HepG2 (cell line): Measurements from ENCODE around the gene COL27A1. TPM values are rescaled to one million over a fixed set of nuclear protein-coding genes. Genes with fewer than 3 reads are reported as not detected.

Experiments used
- ATAC-seq: fragments of 200-7000 bp; cut with Tn5 transposase; 3 replicates; pipeline ENCODE4 v1.9.1; 2020; ENCODE audit warnings: mild to moderate bottlenecking, moderate library complexity
- BruUV-seq: library from RNA; stranded (reverse); fragments of 400-500 nt; replicated peaks from 2 replicates; lab custom pipeline; 2021; lab: Mats Ljungman, UMichigan
- CTCF ChIA-PET: fragments of 300-600 bp; formaldehyde crosslinking; extraction: SDS; loops from one replicate; lab custom pipeline; 2021; ENCODE audit warnings: low total read pairs, inconsistent platforms, low intra/inter-chr PET ratio; lab: Yijun Ruan, JAX
- POLR2A ChIA-PET: fragments of 350-600 bp; sonication (Branson Sonifier 250); formaldehyde crosslinking; loops from one replicate; lab custom pipeline; 2020; ENCODE audit warnings: antibody characterized with exemption, inconsistent platforms; lab: Yijun Ruan, JAX
- DNase-seq: peaks from one replicate; pipeline ENCODE4 v3.0.0-alpha.2; 2015; ENCODE audit warnings: low spot score
- FAIRE-seq: peaks from 3 replicates; lab custom pipeline; 2011; peaks lifted over from hg19 to GRCh38; lab: Jason Lieb, UNC
- H2AFZ ChIP-seq: one replicate; pipeline ENCODE4 v1.6.1; 2011; ENCODE audit warnings: low read length, inconsistent platforms
- H3K27ac ChIP-seq: fragments of 300-600 bp; 3 replicates; pipeline ENCODE4 v1.8.0; 2011; ENCODE audit warnings: mixed run types, mild to moderate bottlenecking, mixed read lengths, low read length, inconsistent platforms; ENCODE audit not compliant: insufficient read depth; ENCODE audit errors: extremely low read length
- H3K27me3 ChIP-seq, 2 experiments: fragments of 200-600 bp in 1 of 2; 2 replicates in 1 of 2; 3 replicates in 1 of 2; pipeline versions ENCODE4 v1.6.0 to v1.8.0; 2011; ENCODE audit warnings: low read length in 2 of 2, mild to moderate bottlenecking in 2 of 2, moderate library complexity in 2 of 2, inconsistent platforms in 1 of 2; ENCODE audit not compliant: insufficient read depth in 2 of 2, control insufficient read depth in 1 of 2
- H3K36me3 ChIP-seq, 2 experiments: fragments of 200-600 bp in 1 of 2; replicated peaks in 1 of 2; 2 replicates in 1 of 2; 3 replicates in 1 of 2; pipeline versions ENCODE4 v1.5.1 to v1.8.0; 2011; ENCODE audit warnings: low read length in 2 of 2, inconsistent platforms in 1 of 2; ENCODE audit not compliant: insufficient read depth in 2 of 2, control insufficient read depth in 1 of 2
- H3K4me1 ChIP-seq: 2 replicates; pipeline ENCODE4 v1.5.1; 2012; ENCODE audit warnings: low read length, inconsistent platforms; ENCODE audit not compliant: insufficient read depth
- H3K4me2 ChIP-seq: 2 replicates; pipeline ENCODE4 v1.6.0; 2011; ENCODE audit warnings: low read depth, low read length, inconsistent platforms
- H3K4me3 ChIP-seq, 3 experiments: fragments of 200-600 bp in 1 of 3; sonication (generic), shearing (Covaris generic) in 1 of 3; replicated peaks in 1 of 3; 2 replicates each; pipeline ENCODE4 v1.5.1; 2011 to 2016; ENCODE audit warnings: low read length in 3 of 3, inconsistent platforms in 2 of 3, low read depth in 2 of 3, mild to moderate bottlenecking in 2 of 3, control low read depth in 1 of 3, mixed read lengths in 1 of 3; ENCODE audit not compliant: insufficient read depth in 1 of 3
- H3K79me2 ChIP-seq: one replicate; pipeline ENCODE4 v1.6.1; 2011; ENCODE audit warnings: low read length, inconsistent platforms; ENCODE audit not compliant: insufficient read depth
- H3K9ac ChIP-seq: 2 replicates; pipeline ENCODE4 v1.6.0; 2011; ENCODE audit warnings: mild to moderate bottlenecking, low read depth, low read length, inconsistent platforms; ENCODE audit not compliant: insufficient read depth
- H3K9me3 ChIP-seq: 2 replicates; pipeline ENCODE4 v1.5.1; 2012; ENCODE audit warnings: mild to moderate bottlenecking, low read length
- H4K20me1 ChIP-seq: 2 replicates; pipeline ENCODE4 v1.6.0; 2011; ENCODE audit warnings: inconsistent platforms, mild to moderate bottlenecking, low read length, moderate library complexity; ENCODE audit not compliant: insufficient read depth
- AGO2 ChIP-seq: fragments of 200-400 bp; formaldehyde crosslinking; optimal IDR thresholded peaks from 2 replicates; pipeline ENCODE3; 2017; ENCODE audit warnings: mild to moderate bottlenecking, low read depth, low read length, moderate library complexity
- MIER2 ChIP-seq: IDR thresholded peaks from 2 replicates; pipeline ENCODE4 v1.6.1; 2016; ENCODE audit warnings: missing biosample characterization, missing genetic modification reagents
- ZSCAN9 ChIP-seq: IDR thresholded peaks from 2 replicates; pipeline ENCODE4 v1.6.1; 2016; ENCODE audit warnings: borderline replicate concordance
- WGBS: methylation state at CpG from one replicate; pipeline ENCODE4 v1.1.6; 2017; ENCODE audit warnings: low lambda C conversion rate; 5-methylcytosine and 5-hydroxymethylcytosine counted together
- in situ Hi-C: cut with HindIII; loops from 2 replicates; pipeline ENCODE4 v1.10.0; 2017; ENCODE audit warnings: low pct_unique_long_range_greater_than_20kb; ENCODE audit not compliant: extremely low pct_ligation_motif_present
- intact Hi-C: fragments of 100-400 bp; cut with micrococcal nuclease; formaldehyde crosslinking; loops from one replicate; pipeline ENCODE4 v1.10.0; 2022; ENCODE audit not compliant: unreplicated experiment
- polyA plus RNA-seq, 8 experiments: library from polyadenylated mRNA; depleted of rRNA in 3 of 8; stranded (reverse) in 7 of 8; unstranded in 1 of 8; fragments of >200 nt; fragmentation: Illumina TruSeq in 4 of 8; extraction: Trizol in 4 of 8; gene quantifications; 2 replicates each; pipeline versions ENCODE4 v1.2.1 to v1.2.3, GENCODE V29; 2011 to 2016; ENCODE audit warnings: low read depth in 4 of 8, missing spikeins in 1 of 8, mixed read lengths in 1 of 8; ENCODE audit not compliant: insufficient read depth in 1 of 8
- total RNA-seq, 5 experiments: library from RNA; depleted of rRNA; stranded (reverse); fragments of >200 nt; fragmentation: Illumina TruSeq; extraction: Trizol; gene quantifications; 2 replicates each; pipeline ENCODE4 v1.2.3, GENCODE V29; 2016; ENCODE audit warnings: low read depth in 1 of 5
- TF ChIP-seq, protein P1 (sequence below): IDR thresholded peaks from 2 replicates; pipeline ENCODE4 v1.6.1; 2016; ENCODE audit warnings: low read depth, control low read depth
- TF ChIP-seq, protein P2 (sequence below): sonication (generic); formaldehyde crosslinking; IDR thresholded peaks from 2 replicates; pipeline ENCODE4 v1.4.0; 2020; ENCODE audit warnings: missing genetic modification reagents, borderline replicate concordance

The COL27A1 gene
- total and polyA plus RNA-seq, 2 of the 13 experiments (the other 11 are each of a cell fraction or from before 2014, with no cell fraction given) = 71.3 to 89.1 TPM

DNA sequence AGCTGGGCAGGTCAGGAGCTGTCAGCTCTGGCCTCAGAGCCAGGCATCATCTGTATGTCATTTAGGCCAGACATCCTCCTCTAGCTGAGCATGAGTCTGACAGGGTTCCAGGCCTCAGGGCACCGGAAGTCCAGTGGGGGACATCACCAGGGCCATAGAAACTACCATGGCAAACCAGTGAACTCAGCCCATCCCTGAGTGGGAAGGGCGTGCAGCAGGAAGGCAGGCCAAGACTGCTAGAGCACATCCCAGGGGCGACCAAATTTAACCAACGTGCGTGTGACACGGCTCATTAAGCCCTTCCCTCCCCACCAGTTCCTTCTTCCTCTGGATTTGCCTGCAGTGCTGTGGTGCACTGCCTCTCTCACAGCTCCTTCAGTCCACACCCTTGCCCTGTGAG lies 75.9 kb downstream of the COL27A1 start:
- no peak overlapping the region for H3K4me3 ChIP-seq
- FAIRE-seq = no peak

More for the DNA sequence above, 75.9 kb downstream of the COL27A1 start:
- Histone ChIP-seq H3K9me3 (no peaks in the 10 kb centered on the region), H3K27me3 (no peaks in the 10 kb centered on the region), H3K36me3 (peaks cover 31 to 71% of the 10 kb centered on the region in 2 experiments; a peak in 4 of 5 replicates), H3K27ac (no peak overlapping the region), H3K79me2 (no peaks in the 10 kb centered on the region)
- in situ Hi-C loops = no loop called here
- ATAC-seq = no peak
- no peak for DNase-seq
- TF ChIP-seq AGO2 = peak; percentile 75
- TF ChIP-seq ZSCAN9 (CRISPR knock-in tag) = no peak
- TF ChIP-seq, protein P1, sequence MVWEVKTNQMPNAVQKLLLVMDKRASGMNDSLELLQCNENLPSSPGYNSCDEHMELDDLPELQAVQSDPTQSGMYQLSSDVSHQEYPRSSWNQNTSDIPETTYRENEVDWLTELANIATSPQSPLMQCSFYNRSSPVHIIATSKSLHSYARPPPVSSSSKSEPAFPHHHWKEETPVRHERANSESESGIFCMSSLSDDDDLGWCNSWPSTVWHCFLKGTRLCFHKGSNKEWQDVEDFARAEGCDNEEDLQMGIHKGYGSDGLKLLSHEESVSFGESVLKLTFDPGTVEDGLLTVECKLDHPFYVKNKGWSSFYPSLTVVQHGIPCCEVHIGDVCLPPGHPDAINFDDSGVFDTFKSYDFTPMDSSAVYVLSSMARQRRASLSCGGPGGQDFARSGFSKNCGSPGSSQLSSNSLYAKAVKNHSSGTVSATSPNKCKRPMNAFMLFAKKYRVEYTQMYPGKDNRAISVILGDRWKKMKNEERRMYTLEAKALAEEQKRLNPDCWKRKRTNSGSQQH = no peak
- TF ChIP-seq, protein P2, sequence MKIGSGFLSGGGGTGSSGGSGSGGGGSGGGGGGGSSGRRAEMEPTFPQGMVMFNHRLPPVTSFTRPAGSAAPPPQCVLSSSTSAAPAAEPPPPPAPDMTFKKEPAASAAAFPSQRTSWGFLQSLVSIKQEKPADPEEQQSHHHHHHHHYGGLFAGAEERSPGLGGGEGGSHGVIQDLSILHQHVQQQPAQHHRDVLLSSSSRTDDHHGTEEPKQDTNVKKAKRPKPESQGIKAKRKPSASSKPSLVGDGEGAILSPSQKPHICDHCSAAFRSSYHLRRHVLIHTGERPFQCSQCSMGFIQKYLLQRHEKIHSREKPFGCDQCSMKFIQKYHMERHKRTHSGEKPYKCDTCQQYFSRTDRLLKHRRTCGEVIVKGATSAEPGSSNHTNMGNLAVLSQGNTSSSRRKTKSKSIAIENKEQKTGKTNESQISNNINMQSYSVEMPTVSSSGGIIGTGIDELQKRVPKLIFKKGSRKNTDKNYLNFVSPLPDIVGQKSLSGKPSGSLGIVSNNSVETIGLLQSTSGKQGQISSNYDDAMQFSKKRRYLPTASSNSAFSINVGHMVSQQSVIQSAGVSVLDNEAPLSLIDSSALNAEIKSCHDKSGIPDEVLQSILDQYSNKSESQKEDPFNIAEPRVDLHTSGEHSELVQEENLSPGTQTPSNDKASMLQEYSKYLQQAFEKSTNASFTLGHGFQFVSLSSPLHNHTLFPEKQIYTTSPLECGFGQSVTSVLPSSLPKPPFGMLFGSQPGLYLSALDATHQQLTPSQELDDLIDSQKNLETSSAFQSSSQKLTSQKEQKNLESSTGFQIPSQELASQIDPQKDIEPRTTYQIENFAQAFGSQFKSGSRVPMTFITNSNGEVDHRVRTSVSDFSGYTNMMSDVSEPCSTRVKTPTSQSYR = no peak
- no peak for TF ChIP-seq MIER2 (CRISPR knock-in tag)
- TF ChIP-seq, all 625 proteins: peak for 1
- H4K20me1 ChIP-seq = no peaks in the 10 kb centered on the region
- no TSS peak for BruUV-seq
- POLR2A ChIA-PET = no interaction called here
- no peak overlapping the region for H2AFZ ChIP-seq
- CTCF ChIA-PET = no interaction called here
- intact Hi-C loops = no loop called here
- H3K9ac ChIP-seq = no peak overlapping the region
- no peaks in the 10 kb centered on the region for H3K4me1 ChIP-seq
- WGBS = 97% methylated on average over 5 of the region's 6 CpGs
- no peak overlapping the region for H3K4me2 ChIP-seq
